Measurements from ENCODE around the gene BUB3. TPM values are rescaled to one million over a fixed set of nuclear protein-coding genes. Genes with fewer than 3 reads are reported as not detected.
"Not testable (repeated sequence)": the region's sequence is repeated elsewhere in the genome, so short reads cannot be mapped to it uniquely, and the experiment has no call there.

The BUB3 gene
- total RNA-seq, 1 donor from 2014 or later, result 210 TPM

DNA sequence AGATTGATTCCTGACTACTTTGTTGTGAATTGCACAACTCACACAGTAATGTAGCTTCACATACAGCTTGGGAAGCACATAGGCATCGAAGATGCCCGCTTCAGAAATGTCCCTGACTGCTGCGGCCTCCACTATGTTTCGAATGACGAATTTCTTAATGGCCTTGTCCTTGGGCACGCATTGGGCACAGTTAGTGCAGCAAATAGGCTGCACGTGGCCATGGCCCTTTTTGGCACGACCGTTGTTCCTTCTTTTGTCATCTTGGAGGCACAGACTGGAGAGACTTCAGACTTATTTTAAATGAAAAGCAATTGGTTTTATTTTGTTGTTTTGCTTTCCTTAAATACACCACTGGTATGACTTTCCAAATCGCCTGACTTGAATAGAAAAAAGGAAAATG, 17.4 kb downstream of the BUB3 start:
- DNase-seq (ENCODE audit: low spot score); intact Hi-C loops (cut with micrococcal nuclease); H3K9me3 Mint-ChIP-seq; H3K27ac Mint-ChIP-seq; H3K4me3 Mint-ChIP-seq (ENCODE audit: low read depth); H3K27me3 Mint-ChIP-seq (ENCODE audit: low read depth); H3K4me1 Mint-ChIP-seq (ENCODE audit: low read depth): not testable (repeated sequence)
- peaks cover 80% of the 10 kb centered on the region for H3K36me3 Mint-ChIP-seq (ENCODE audit: low read depth)

DNA sequence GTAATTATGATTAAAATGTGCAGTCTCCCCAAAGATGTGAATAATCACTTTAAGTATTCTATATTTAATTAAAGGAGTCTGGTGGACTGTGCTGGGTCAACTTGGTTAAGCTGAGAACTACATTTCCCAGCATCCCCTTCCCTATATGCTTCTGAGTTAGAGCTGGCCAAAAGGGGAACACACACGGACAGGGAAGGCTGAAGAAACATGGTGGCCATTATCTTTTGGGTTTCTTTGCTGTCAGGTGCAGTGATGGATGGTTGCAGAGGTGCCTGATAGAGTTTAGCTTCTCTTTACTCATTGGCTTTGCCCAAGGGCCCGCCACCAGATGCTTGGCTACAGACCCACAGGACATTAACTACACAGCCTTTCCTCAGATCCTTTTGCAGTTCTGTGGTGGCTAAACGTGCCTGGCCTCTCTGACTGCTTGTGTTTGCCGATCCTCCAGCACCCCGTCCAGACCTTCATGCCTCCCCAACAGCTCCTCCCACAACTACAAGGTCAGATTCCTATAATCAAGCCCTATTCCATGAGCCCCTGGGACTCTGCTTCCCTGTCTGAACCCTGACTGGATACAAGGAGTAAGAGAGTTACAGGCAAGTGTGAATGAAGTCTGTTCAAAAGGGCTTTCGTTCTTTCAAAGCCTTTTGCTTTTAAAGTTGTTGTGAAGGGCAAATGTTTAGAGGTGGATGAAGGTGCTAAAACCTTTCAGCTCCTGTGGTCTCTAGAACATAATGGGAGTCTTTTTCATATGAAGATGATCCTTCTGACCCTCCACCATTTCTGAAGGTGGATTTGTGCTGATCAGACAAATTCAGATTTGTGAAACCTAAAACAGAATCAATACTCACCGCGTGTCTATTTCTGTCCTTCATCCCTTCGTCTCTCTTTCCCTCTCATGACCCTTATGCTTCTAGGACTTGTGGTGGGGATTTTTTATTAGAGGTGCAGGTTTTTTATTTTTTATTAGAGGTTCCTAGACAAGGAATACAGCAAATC, 21.5 kb downstream of the BUB3 start:
- H3K27ac Mint-ChIP-seq, result no peak overlapping the region
- peaks cover 75% of the 10 kb centered on the region for H3K36me3 Mint-ChIP-seq (ENCODE audit: low read depth)
- no peak for DNase-seq (ENCODE audit: low spot score)
- peaks cover 5% of the 10 kb centered on the region for H3K9me3 Mint-ChIP-seq
- H3K27me3 Mint-ChIP-seq (ENCODE audit: low read depth), result no peaks in the 10 kb centered on the region
- peaks cover 2% of the 10 kb centered on the region for H3K4me1 Mint-ChIP-seq (ENCODE audit: low read depth)
- intact Hi-C loops (cut with micrococcal nuclease), result no loop called here
- no peak overlapping the region for H3K4me3 Mint-ChIP-seq (ENCODE audit: low read depth)

DNA sequence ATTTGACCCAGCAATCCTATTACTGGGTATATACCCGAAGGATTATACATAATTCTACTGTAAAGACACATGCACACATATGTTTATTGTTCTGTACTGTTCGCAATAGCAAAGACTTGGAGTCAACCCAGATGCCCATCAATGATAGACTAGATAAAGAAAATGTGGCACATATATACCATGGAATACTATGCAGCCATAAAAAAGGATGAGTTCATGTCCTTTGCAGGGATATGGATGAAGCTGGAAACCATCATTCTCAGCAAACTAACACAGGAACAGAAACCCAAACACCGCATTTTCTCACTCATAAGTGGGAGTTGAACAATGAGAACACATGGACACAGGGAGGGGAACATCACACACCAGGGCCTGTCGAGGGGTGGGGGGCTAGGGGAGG, 24.2 kb downstream of the BUB3 start:
- peaks cover 65% of the 10 kb centered on the region for H3K36me3 Mint-ChIP-seq (ENCODE audit: low read depth)
- H3K4me3 Mint-ChIP-seq (ENCODE audit: low read depth), result not testable (repeated sequence)

DNA sequence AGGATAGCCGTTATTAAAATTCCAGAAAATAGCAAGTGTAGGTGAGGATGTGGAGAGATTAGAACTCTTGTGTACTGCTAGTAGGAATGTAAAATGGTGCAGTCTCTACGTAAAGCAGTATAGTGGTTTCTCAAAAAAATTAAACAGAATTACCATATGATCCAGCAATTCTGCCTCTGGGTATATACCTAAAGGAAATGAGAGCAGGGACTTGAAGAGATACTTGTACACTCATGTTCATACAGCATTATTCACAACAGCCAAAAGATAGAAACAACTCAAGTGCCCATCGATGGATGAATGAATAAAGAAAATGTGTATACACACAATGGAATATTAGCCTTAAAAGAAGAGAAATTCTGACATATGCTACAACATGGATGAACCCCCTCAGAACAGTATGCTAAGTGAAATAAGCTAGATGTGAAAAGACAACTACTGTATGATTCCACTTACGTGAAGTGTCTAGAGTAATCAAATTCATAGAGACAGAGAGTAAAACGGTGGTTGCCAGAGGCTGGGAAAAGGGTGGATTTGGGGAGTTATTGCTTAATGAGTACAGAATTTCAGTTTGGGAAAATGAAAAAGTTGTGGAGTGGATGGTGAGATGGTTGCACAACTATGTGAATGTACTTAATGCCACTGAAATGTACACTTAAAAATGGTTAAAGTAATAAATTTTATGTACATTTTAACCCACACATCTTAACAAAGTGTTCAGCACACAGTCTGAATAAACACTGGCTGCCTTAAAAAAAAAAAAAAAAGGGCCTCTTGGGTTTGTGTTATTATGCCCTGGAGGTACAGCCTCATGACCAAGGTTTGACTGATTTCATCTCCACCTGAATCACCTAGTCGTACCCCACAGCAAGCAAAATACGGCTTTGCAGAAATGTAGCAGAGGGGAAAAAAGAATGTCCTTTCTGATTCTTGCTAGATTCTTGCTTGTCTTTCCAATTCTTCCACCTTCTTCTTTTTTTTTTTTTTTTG, 26.2 kb downstream of the BUB3 start:
- Mint-ChIP-seq H3K27me3 (ENCODE audit: low read depth) (no peaks in the 10 kb centered on the region), H3K36me3 (ENCODE audit: low read depth) (peaks cover 70% of the 10 kb centered on the region), H3K4me1 (ENCODE audit: low read depth) (no peaks in the 10 kb centered on the region), H3K4me3 (ENCODE audit: low read depth) (no peak overlapping the region), H3K27ac (no peak overlapping the region), H3K9me3 (peaks cover 27% of the 10 kb centered on the region)
- no peak for DNase-seq (ENCODE audit: low spot score)
- intact Hi-C loops (cut with micrococcal nuclease), result no loop called here

More for the DNA sequence above, 24.2 kb downstream of the BUB3 start:
- intact Hi-C loops (cut with micrococcal nuclease); H3K27me3 Mint-ChIP-seq (ENCODE audit: low read depth); DNase-seq (ENCODE audit: low spot score); H3K4me1 Mint-ChIP-seq (ENCODE audit: low read depth); H3K27ac Mint-ChIP-seq: not testable (repeated sequence)
- H3K9me3 Mint-ChIP-seq, result peaks cover 11% of the 10 kb centered on the region

DNA sequence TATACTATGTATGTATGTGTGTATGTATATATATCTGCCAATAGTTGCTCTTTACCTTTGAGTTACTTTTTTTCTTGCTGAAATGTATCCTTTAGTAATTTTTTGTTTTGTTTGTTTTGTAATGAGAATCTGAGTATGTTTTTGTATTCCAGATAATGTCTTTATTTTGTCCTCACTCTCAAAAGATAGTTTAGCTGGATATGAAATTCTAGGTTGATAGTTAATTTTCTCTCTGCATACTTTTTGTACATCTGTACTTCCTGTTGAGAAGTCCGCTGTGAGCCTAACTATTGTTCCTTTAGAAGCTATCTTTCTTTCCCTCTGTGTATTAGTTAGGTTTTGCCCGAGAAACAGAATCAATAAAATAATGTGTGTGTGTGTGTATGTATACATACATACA, 29.5 kb downstream of the BUB3 start:
- no peak for DNase-seq (ENCODE audit: low spot score)
- H3K27ac Mint-ChIP-seq, result no peak overlapping the region
- intact Hi-C loops (cut with micrococcal nuclease), result no loop called here
- no peak overlapping the region for H3K4me3 Mint-ChIP-seq (ENCODE audit: low read depth)
- no peaks in the 10 kb centered on the region for H3K4me1 Mint-ChIP-seq (ENCODE audit: low read depth)
- H3K9me3 Mint-ChIP-seq, result peaks cover 36% of the 10 kb centered on the region
- H3K36me3 Mint-ChIP-seq (ENCODE audit: low read depth), result peaks cover 62% of the 10 kb centered on the region
- H3K27me3 Mint-ChIP-seq (ENCODE audit: low read depth), result no peaks in the 10 kb centered on the region

DNA sequence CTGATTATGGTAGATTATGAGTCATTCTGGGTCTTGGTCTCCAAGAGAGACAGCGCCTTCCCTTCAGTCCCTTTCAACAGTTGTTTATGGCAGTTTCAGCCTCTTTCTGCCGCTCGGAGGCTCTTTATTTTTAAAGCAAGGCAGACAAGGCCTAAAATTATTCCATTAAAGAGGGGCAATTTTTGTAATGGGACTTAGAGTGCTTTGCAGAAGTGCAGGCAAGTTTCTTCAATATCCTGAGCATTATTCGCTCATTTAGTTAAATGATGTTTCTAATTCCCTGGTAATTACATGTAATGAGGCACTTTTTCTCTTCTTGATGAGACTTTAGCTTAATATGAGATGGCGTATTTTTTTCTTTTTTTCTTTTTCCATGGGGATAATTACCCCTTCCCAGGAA, 33.6 kb downstream of the BUB3 start:
- H3K9me3 Mint-ChIP-seq, result peaks cover 33% of the 10 kb centered on the region
- H3K36me3 Mint-ChIP-seq (ENCODE audit: low read depth), result peaks cover 55% of the 10 kb centered on the region

DNA sequence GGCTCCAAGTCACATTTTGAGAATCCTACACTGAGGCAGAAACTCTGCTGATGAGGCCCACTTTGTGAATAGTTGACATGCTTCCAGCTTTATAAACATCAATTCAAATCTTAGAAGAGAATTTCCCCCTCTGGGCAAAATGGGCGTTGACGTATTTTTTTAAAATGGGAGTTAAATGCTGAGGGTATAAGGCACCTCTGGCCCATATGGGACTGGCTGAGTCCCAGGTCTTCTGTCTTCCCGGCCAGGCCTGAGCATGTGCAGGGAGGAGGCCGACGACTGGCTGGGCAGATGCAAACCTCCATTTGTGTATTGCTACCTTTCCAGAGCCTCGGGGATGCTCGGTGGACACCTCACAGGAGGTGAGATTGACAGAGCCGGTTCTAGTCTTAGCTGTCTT, 37.7 kb downstream of the BUB3 start:
- Mint-ChIP-seq H3K27ac (no peak overlapping the region), H3K27me3 (ENCODE audit: low read depth) (no peaks in the 10 kb centered on the region), H3K4me3 (ENCODE audit: low read depth) (no peak overlapping the region), H3K4me1 (ENCODE audit: low read depth) (no peaks in the 10 kb centered on the region), H3K36me3 (ENCODE audit: low read depth) (peaks cover 15% of the 10 kb centered on the region), H3K9me3 (no peaks in the 10 kb centered on the region)
- no peak for DNase-seq (ENCODE audit: low spot score)
- intact Hi-C loops (cut with micrococcal nuclease), result no loop called here

More for the DNA sequence above, 33.6 kb downstream of the BUB3 start:
- Mint-ChIP-seq H3K27me3 (ENCODE audit: low read depth) (no peaks in the 10 kb centered on the region), H3K27ac (no peak overlapping the region), H3K4me1 (ENCODE audit: low read depth) (no peaks in the 10 kb centered on the region), H3K4me3 (ENCODE audit: low read depth) (no peak overlapping the region)
- no peak for DNase-seq (ENCODE audit: low spot score)
- intact Hi-C loops (cut with micrococcal nuclease), result no loop called here

DNA sequence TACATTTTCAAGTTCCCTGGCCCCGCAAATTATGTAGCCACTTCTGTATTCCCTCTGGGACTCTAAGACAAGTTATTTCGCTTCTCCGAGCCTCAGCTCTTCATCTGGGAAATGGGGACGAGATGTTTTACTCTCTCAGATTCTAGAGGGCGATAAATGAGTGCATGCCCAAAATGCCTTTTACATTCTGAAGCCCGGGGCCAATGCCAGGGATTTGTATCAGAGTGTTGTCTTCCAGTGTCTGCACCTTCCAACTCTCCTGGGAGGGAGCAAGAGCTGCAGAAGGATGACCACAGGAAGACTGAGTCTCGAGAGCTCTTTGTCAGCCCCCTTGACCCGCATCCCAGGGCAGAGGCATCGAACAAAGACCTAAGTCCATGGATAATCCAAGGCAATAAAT, 39.9 kb downstream of the BUB3 start:
- no peak for DNase-seq (ENCODE audit: low spot score)
- Mint-ChIP-seq H3K4me1 (ENCODE audit: low read depth) (no peaks in the 10 kb centered on the region), H3K36me3 (ENCODE audit: low read depth) (peaks cover 8% of the 10 kb centered on the region), H3K27me3 (ENCODE audit: low read depth) (no peaks in the 10 kb centered on the region), H3K9me3 (no peaks in the 10 kb centered on the region), H3K27ac (no peak overlapping the region), H3K4me3 (ENCODE audit: low read depth) (no peak overlapping the region)
- intact Hi-C loops (cut with micrococcal nuclease), result no loop called here

DNA sequence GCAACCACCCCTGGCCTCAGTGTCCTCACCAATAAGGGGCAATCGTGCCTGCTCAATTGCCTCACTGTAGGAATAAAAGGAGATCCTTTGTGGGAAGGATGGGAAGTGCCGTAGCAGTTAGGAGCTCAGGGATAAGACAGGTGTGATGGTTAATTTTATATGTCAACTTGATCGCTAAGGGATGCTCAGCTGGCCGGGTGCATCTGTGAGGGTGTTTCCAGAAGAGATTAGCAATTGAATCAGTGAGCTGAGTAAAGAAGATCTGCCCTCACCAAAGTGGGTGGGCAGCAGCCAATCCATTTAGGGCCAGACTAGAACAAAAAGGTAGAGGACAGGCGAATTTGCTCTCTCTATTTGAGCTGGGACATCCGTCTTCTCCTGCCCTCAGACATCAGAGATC, 46.3 kb downstream of the BUB3 start:
- Mint-ChIP-seq H3K27me3 (ENCODE audit: low read depth) (no peaks in the 10 kb centered on the region), H3K9me3 (no peaks in the 10 kb centered on the region), H3K4me1 (ENCODE audit: low read depth) (peaks cover 1% of the 10 kb centered on the region), H3K4me3 (ENCODE audit: low read depth) (no peak overlapping the region), H3K27ac (no peak overlapping the region), H3K36me3 (ENCODE audit: low read depth) (no peaks in the 10 kb centered on the region)
- no peak for DNase-seq (ENCODE audit: low spot score)
- intact Hi-C loops (cut with micrococcal nuclease), result no loop called here

DNA sequence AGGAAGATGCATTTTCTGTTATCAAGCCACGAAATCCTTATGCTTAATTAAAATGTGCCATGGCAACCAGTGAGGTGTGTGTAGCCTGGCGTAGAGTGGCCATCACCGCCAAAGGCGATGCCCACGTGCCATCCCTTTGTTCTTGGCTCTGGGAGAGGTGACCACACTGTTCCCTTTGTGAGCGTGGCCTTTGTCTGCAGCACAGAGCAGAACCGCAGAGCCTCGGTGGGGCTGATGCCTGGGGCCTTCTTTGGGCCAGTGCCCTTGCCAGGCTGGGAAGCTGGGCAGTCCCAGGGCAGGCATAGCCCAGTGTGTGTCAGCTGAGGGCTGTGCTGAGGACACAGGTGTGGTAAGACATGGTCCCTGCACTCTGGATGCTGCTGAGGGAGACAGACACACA, 48.3 kb downstream of the BUB3 start:
- peaks cover 3% of the 10 kb centered on the region for H3K9me3 Mint-ChIP-seq
- no peak overlapping the region for H3K4me3 Mint-ChIP-seq (ENCODE audit: low read depth)
- H3K36me3 Mint-ChIP-seq (ENCODE audit: low read depth), result no peaks in the 10 kb centered on the region
- no peaks in the 10 kb centered on the region for H3K27me3 Mint-ChIP-seq (ENCODE audit: low read depth)
- H3K4me1 Mint-ChIP-seq (ENCODE audit: low read depth), result peaks cover 11% of the 10 kb centered on the region
- H3K27ac Mint-ChIP-seq, result no peak overlapping the region
- DNase-seq (ENCODE audit: low spot score), result no peak
- intact Hi-C loops (cut with micrococcal nuclease), result no loop called here

DNA sequence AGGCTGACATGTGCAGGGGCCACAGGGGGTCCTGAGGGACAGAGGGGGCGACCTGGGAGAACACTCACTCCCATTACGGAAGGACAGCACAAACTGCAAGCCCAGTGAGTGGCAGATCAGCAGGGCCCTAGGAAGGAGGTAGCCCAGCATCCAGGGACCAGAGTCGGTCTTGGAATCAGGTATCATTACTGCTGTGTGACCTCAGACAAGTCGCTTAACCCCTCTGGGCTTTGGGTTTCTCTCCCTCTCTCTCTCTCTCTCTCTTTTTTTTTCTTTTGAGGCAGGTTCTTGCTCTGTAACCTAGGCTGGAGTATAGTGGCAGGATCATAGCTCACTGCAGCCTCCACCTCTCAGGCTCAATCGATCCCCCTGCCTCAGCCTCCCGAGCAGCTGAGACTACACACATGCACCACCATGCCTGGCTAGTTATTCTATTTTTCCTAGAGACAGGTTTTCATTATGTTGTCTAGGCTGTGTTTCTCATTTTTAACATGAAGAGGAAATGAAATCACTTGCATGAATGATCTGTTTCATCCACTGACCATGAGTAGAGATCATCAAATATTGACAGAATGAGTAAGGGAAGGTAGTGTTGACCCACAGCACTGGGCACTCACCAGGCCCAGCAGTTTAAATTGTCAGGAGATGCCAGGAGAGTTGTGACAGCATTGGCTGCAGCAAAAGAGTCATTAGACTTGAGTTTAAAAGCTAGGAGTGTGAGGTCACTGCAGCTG, 49.4 kb downstream of the BUB3 start:
- H3K27ac Mint-ChIP-seq, result no peak overlapping the region
- no peak for DNase-seq (ENCODE audit: low spot score)
- H3K36me3 Mint-ChIP-seq (ENCODE audit: low read depth), result peaks cover 6% of the 10 kb centered on the region
- H3K27me3 Mint-ChIP-seq (ENCODE audit: low read depth), result no peaks in the 10 kb centered on the region
- intact Hi-C loops (cut with micrococcal nuclease), result no loop called here
- no peak overlapping the region for H3K4me3 Mint-ChIP-seq (ENCODE audit: low read depth)
- H3K4me1 Mint-ChIP-seq (ENCODE audit: low read depth), result peaks cover 11% of the 10 kb centered on the region
- peaks cover 12% of the 10 kb centered on the region for H3K9me3 Mint-ChIP-seq

DNA sequence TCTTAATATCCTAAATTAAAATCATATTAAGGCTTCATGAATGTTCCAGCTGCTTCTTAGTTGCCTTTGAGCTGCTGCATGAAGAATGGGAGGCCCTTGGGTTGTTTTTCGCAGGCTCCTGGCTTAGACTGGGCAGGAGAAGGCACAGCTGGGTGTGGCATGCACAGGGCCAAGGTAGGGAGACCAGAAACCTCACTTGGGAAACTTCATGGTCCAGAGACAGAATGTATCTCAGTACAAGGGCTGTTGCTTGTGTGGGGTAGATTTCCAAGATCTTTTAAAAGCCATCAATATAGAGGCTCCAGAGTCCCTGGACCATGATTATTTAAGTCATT, 49.9 kb downstream of the BUB3 start:
- no peak overlapping the region for H3K27ac Mint-ChIP-seq

More for the DNA sequence above, 49.9 kb downstream of the BUB3 start:
- H3K4me3 Mint-ChIP-seq (ENCODE audit: low read depth), result no peak overlapping the region
- no peaks in the 10 kb centered on the region for H3K27me3 Mint-ChIP-seq (ENCODE audit: low read depth)
- no peak for DNase-seq (ENCODE audit: low spot score)
- peaks cover 12% of the 10 kb centered on the region for H3K9me3 Mint-ChIP-seq
- intact Hi-C loops (cut with micrococcal nuclease), result no loop called here
- peaks cover 6% of the 10 kb centered on the region for H3K36me3 Mint-ChIP-seq (ENCODE audit: low read depth)
- H3K4me1 Mint-ChIP-seq (ENCODE audit: low read depth), result peaks cover 11% of the 10 kb centered on the region

All from activated T-helper 2 cell treated with anti-CD3 and anti-CD28 coated beads, Interferon-gamma antibody, Interleukin-2, Interleukin-4, amounts not matched to agents 10 μg/mL and 5 μg/mL and 100 μg/mL, durations not matched to agents 14 hours and 24 hours and 36 hours (primary cell).